HG02938 (cell line): Measurements from ENCODE around the gene PDZRN4.
"Not testable (repeated sequence)": the region's sequence is repeated elsewhere in the genome, so short reads cannot be mapped to it uniquely, and the experiment has no call there.

Experiments used
- ATAC-seq: cut with Tn5 transposase; IDR thresholded peaks from one replicate; pipeline ENCODE4 v1.9.1; 2021; ENCODE audit warnings: mild to moderate bottlenecking, moderate library complexity; ENCODE audit not compliant: unreplicated experiment

PDZRN4 gene

DNA sequence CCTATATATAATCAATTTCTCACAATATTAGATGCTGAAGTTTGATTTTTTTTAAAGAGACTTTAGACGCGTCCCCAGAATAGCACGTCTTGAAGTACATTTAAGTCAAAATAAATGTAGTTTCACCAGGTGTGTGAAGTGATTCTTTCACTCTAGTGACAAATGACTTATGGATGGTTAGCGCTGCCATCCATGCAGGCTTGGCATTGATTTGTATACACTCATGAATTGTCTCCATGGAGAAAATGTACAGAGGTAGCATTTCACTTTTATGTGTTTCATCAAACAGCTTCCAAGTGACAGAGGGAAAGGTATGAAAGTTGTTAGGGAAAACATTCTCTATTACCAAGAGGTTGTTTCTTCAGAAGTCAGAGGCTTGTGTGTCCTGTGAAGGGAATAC lies 360.8 kb downstream of the PDZRN4 start:
- no peak for ATAC-seq

- ATAC-seq = no peak
Measured at GRCh38 chr12:41552588-41552987, 364.5 kb downstream of the PDZRN4 start.

DNA sequence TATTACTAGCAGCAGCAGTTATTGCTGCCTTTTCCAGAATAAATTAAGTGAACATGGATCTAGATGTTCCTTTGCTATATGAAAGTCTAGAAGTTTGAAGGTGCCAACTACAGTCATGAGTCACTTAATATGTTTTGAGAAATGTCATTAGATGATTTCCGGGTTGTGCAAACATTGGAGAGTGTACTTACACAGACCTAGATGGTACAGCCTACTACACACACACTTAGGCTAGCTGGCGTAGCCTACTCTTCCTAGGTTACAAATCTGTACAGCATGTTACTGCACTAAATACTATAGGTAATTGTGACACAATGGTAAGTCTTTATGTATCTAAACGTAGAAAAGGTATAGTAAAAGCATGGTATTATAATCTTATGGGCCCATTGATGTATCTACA lies 368.1 kb downstream of the PDZRN4 start:
- no peak for ATAC-seq

- ATAC-seq = no peak
Measured at GRCh38 chr12:41557344-41557743, 369.2 kb downstream of the PDZRN4 start.

DNA sequence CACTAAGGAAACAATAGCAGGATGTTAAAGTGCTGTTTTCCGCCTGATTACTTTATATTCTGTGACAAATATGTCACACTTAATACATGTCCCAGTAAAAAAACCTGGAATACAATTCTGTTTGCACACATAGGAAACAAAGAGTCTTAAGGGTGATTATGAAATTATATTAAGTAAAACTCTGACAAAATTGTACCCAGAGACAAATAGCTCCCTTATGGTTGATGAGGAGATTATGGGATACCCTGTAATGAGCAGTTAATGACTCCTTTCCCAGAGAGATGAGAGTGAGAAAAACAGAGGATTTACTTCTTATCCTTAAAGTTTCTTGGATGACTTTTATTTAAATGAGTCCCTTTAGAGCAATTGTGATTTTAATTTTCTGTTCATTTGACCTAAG lies 370.6 kb downstream of the PDZRN4 start:
- ATAC-seq = no peak

DNA sequence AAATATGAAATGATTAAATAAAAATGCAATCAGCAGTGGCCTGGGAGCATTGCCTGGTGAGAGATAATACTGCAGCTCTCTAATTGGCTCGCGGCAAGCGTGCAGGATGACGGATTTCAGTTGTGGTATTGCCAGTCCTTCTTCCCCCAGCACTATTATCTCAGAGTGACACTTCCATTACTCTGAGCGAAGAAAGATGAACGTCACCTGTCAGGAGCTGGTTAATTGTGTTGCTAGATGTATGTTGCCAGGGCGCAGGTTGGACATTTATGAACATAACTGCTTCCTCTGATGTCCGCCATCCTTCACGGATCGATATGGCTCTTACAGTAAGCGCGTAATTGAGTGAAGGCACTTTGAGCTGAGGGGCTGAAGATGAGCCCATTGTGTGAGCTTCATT lies 374.9 kb downstream of the PDZRN4 start:
- ATAC-seq = no peak

DNA sequence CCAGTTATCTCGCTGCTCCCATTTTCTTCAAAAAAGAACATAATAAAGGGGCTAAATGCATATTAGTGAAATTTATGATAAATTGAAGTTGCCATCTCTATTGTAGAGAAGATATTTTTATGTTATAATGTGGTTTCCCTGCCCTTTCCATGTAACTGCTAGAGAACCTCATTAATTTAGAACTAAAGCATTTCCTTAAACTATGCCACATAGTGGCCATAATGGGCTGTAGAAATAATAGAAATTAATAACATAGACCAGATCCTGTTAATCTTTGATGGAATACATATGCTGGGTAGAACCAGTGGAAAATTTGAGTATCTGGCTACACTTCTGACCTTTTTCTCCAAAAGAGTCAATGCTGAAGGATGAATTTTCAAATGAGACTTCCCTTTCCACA lies 376.7 kb downstream of the PDZRN4 start:
- no peak for ATAC-seq

DNA sequence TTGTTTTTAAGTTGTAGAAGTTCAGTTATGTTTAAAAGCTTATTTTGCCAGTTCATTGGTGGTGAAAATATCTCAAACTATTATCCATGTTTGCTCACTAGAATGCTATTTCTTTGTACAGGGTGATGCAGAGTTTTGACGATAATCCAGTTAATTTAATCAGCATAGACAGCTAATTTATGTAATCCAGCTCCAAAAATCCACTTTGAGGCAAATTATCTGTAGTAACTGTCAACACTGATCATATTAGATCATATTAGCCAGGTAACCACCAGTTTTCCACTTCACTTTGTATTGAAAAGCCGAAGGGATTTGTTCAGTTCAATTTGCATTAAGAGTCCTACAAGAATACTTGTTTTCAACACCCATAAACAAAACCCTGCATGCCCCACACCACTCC lies 378.6 kb downstream of the PDZRN4 start:
- no peak for ATAC-seq

- no peak for ATAC-seq
Measured at GRCh38 chr12:41573445-41573844, 385.3 kb downstream of the PDZRN4 start.

DNA sequence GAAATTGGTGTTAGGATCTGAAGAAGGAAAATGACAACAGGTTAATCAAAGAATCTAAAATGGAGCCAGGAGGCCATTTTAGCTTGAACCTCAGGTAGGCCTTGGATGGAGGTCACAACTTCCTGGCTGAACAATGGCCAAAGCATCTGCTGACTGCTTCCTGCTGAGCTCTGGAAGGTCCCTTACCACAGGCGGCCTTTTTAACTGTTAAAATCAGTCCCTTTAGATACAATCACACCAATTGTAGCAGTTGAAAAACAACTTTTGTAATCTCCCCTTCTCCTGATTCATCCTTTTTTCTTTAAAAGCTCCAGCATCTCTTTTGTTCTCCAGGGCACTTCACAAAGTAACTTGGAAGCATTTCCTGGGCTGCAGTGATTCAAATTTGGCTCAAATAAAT lies 388.8 kb downstream of the PDZRN4 start:
- no peak for ATAC-seq

- ATAC-seq = no peak
Measured at GRCh38 chr12:41577995-41578394, 389.9 kb downstream of the PDZRN4 start.

DNA sequence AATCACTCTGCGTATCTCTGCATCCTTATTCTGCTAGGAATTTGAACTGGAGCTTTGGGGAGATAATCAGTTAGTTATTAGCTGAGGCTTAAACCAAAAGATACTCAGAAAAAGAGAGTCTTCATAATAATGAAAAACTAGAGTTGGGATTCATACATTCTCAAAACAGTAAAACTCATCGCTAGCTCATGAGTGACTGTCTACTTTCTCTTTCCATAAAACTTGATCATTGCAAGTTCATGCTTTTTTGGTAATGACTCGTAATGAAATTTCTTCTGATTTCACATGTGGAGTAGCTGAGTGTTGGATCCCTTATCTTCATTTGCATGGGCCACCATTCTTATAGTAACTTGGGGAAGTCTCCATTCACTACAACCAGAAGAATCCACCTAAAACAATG lies 397.7 kb downstream of the PDZRN4 start:
- no peak for ATAC-seq

GRCh38 chr12:41587574-41587973 lies 399.5 kb downstream of the PDZRN4 start:
- no peak for ATAC-seq

- no peak for ATAC-seq
Measured at GRCh38 chr12:41589878-41590277, 401.8 kb downstream of the PDZRN4 start.

DNA sequence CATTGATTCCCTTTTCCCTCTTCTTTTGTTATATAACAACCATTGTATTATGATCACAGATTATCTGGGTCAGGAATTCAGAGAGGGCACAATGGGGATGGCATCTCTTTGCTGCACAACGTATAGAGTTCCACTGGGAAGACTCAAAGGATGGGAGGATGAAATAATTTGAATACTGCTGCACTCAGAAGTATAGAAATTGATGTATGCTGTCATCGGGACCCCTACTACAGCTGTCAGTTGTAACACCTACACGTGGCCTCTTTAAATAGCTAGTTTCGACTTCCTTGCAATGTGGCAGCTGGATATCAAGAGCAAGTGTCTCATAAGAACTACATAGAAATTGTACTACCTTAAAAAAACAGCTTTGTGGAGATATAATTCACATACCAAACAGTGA lies 408.1 kb downstream of the PDZRN4 start:
- ATAC-seq = no peak

- no peak for ATAC-seq
Measured at GRCh38 chr12:41604830-41605229, 416.7 kb downstream of the PDZRN4 start.

DNA sequence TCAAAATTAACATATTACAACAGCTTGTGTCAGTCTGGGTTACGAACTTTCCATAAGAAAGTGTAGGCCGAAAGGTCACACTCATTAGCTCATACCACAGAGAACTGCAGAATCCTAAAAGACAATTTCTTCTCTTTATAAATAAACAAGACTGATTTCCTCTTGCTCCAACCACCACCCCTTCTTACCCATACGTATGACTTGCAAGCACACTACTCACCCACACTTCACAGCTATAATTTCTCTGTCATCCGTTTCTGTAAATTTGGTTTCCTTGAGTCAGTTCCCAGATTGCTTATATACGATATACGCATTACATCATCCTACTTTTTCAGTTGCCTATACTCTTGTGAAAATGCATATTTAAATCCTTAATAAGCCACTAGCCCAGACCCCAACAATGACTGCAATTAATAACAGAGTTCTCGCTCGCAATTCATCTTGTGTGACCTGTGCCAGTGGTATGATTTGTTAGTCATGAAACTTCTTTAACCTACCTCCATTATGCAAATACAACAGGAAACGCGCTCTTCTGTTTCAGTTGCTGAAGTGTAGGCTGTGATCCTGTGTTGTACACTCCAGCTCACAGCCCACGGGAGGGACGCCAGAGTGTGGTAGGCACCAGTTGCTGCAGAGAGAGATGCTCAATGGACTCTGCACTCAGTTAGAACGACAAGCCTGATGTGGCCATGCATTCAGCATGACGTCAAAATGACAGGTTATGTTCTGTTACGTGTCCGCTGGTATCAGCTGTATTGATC lies 417.6 kb downstream of the PDZRN4 start:
- ATAC-seq = no peak

- ATAC-seq = no peak
Measured at GRCh38 chr12:41606468-41607445, 418.6 kb downstream of the PDZRN4 start.

DNA sequence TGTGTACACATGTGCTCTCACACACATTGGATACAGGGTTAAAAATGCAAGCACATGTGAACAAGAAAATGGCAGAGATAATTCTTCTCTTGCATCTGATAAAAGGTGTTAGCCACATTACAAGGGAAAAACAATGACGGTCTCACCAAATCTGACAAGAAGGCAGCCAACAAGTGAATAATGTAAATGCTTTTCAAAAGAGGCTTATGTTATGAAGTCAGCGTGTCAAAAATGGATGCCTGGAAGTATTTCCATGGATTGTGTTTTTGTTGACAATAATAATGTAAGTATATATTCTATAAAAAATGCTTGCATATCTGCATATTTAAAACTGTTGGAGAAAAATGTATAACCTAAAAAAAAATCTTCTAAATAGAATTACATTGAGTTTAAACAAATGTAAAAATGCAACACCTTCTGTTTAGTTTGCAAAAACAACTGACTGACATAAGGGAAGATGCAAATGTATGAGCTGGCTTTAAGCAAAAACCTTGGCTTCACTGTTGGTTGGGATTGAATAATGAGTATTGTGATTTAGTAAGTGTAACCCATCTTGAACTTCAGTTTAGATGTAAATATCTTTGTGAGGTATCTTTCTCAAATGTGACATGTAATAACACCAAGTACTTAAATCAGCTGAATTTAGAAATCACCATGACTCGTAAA lies 424.9 kb downstream of the PDZRN4 start:
- ATAC-seq = no peak

DNA sequence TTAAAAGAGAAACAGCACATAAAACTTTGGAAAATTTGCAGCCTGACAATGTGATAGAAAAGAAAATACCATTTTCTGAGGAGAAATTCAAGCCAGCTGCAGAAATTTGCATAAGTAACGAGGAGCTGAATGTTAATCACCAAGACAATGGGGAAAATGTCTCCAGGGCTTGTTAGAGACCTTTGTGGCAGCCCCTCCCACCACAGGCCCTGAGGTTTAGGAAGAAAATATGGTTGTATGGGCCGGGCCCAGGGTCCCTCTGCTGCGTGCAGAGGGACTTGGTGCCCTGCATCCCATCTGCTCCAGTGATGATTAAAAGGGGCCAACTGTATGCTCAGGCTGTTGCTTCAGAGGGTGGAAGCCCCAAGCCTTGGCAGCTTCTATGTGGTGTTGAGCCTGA lies 427.1 kb downstream of the PDZRN4 start:
- ATAC-seq = not testable (repeated sequence)

GRCh38 chr12:41619705-41620104 lies 431.6 kb downstream of the PDZRN4 start:
- no peak for ATAC-seq
